Measurements from ENCODE around the gene TGIF2. TPM values are rescaled to one million over a fixed set of nuclear protein-coding genes. Genes with fewer than 3 reads are reported as not detected.

Gene TGIF2
- total and polyA plus RNA-seq, 2 of the 13 experiments (the other 11 are each of a cell fraction or from before 2014, with no cell fraction given) = 41.3 to 53.9 TPM

DNA sequence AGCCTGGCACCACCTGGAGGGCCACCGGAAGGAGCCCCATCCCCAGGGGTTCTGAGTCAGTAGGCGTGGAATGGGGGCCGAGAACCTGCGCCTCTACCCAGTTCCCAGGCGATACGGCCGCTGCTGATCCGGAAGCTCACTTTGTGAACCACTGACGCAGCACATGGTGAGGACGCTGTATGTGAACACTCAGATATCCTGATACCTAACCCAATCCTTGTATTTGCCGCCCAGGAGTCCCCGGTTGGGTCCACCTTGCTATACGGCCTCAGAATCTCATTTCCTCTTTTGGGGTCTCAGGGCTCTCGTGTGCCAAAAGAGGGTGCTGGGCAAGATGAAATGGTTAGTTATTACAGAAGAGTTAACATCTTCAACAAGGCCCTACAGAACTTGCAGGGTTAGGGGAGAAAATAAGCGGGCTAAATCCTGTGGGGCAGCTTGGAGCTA lies 31.6 kb downstream of the TGIF2 start (continued):
- TF ChIP-seq, protein P1, sequence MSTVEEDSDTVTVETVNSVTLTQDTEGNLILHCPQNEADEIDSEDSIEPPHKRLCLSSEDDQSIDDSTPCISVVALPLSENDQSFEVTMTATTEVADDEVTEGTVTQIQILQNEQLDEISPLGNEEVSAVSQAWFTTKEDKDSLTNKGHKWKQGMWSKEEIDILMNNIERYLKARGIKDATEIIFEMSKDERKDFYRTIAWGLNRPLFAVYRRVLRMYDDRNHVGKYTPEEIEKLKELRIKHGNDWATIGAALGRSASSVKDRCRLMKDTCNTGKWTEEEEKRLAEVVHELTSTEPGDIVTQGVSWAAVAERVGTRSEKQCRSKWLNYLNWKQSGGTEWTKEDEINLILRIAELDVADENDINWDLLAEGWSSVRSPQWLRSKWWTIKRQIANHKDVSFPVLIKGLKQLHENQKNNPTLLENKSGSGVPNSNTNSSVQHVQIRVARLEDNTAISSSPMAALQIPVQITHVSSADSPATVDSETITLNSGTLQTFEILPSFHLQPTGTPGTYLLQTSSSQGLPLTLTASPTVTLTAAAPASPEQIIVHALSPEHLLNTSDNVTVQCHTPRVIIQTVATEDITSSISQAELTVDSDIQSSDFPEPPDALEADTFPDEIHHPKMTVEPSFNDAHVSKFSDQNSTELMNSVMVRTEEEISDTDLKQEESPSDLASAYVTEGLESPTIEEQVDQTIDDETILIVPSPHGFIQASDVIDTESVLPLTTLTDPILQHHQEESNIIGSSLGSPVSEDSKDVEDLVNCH (CRISPR knock-in tag; IDR thresholded peaks at IDR 0.05) = 0 out of 2 replicates have a peak, but pooled peaks have one; percentile 58
- TF ChIP-seq ZNF543 (CRISPR knock-in tag; IDR thresholded peaks at IDR 0.05) = peak; percentile 80; the same call in 1 of the 2 replicates
- no peak for TF ChIP-seq TBX3 (IDR thresholded peaks at IDR 0.05; ENCODE audit: borderline replicate concordance)
- no peak for TF ChIP-seq U2AF1 (optimal IDR thresholded peaks at IDR 0.05; ENCODE audit: low read depth, low read length)
- no peak for TF ChIP-seq ZNF33B (CRISPR knock-in tag; IDR thresholded peaks at IDR 0.05)
- no peak for TF ChIP-seq ZNF850 (CRISPR knock-in tag; conservative IDR thresholded peaks at IDR 0.05)
- TF ChIP-seq, protein P2, sequence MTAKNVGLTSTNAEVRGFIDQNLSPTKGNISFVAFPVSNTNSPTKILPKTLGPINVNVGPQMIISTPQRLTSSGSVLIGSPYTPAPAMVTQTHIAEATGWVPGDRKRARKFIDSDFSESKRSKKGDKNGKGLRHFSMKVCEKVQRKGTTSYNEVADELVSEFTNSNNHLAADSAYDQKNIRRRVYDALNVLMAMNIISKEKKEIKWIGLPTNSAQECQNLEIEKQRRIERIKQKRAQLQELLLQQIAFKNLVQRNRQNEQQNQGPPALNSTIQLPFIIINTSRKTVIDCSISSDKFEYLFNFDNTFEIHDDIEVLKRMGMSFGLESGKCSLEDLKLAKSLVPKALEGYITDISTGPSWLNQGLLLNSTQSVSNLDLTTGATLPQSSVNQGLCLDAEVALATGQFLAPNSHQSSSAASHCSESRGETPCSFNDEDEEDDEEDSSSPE (CRISPR knock-in tag; IDR thresholded peaks at IDR 0.05) = no peak
- TF ChIP-seq ZNF383 (CRISPR knock-in tag; IDR thresholded peaks at IDR 0.05; ENCODE audit: borderline replicate concordance) = 0 out of 2 replicates have a peak, but pooled peaks have one; percentile 33
- TF ChIP-seq, protein P3, sequence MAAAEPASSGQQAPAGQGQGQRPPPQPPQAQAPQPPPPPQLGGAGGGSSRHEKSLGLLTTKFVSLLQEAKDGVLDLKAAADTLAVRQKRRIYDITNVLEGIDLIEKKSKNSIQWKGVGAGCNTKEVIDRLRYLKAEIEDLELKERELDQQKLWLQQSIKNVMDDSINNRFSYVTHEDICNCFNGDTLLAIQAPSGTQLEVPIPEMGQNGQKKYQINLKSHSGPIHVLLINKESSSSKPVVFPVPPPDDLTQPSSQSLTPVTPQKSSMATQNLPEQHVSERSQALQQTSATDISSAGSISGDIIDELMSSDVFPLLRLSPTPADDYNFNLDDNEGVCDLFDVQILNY (CRISPR knock-in tag; conservative IDR thresholded peaks at IDR 0.05) = 0 out of 2 replicates have a peak, but pooled peaks have one; percentile 18
- no peak for TF ChIP-seq RBAK (CRISPR knock-in tag; IDR thresholded peaks at IDR 0.05)
- TF ChIP-seq ZNF253 (CRISPR knock-in tag; IDR thresholded peaks at IDR 0.05; ENCODE audit: borderline replicate concordance) = 0 out of 2 replicates have a peak, but pooled peaks have one; percentile 72
- TF ChIP-seq ZNF83 (CRISPR knock-in tag; IDR thresholded peaks at IDR 0.05; ENCODE audit: borderline replicate concordance) = 0 out of 2 replicates have a peak, but pooled peaks have one; percentile 0
- TF ChIP-seq IRF2 (CRISPR knock-in tag; IDR thresholded peaks at IDR 0.05) = no peak
- TF ChIP-seq, protein P4, sequence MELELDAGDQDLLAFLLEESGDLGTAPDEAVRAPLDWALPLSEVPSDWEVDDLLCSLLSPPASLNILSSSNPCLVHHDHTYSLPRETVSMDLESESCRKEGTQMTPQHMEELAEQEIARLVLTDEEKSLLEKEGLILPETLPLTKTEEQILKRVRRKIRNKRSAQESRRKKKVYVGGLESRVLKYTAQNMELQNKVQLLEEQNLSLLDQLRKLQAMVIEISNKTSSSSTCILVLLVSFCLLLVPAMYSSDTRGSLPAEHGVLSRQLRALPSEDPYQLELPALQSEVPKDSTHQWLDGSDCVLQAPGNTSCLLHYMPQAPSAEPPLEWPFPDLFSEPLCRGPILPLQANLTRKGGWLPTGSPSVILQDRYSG (CRISPR knock-in tag; IDR thresholded peaks at IDR 0.05) = no peak
- TF ChIP-seq SIX1 (CRISPR knock-in tag; IDR thresholded peaks at IDR 0.05; ENCODE audit: borderline replicate concordance) = 0 out of 2 replicates have a peak, but pooled peaks have one; percentile 5
- TF ChIP-seq SRSF1 (optimal IDR thresholded peaks at IDR 0.05; ENCODE audit: low read depth, low read length) = peak; percentile 9
- TF ChIP-seq U2AF2 (IDR thresholded peaks at IDR 0.05; ENCODE audit: low read depth, low read length) = 0 out of 2 replicates have a peak, but pooled peaks have one; percentile 38
- no peak for TF ChIP-seq STAT5B (CRISPR knock-in tag; IDR thresholded peaks at IDR 0.05)
- TF ChIP-seq EEA1 (CRISPR knock-in tag; IDR thresholded peaks at IDR 0.05; ENCODE audit: borderline replicate concordance) = 0 out of 2 replicates have a peak, but pooled peaks have one; percentile 18
- no peak for TF ChIP-seq ISL2 (CRISPR knock-in tag; IDR thresholded peaks at IDR 0.05)
- no peak for TF ChIP-seq NPAS2 (CRISPR knock-in tag; IDR thresholded peaks at IDR 0.05; ENCODE audit: borderline replicate concordance)
- TF ChIP-seq RELA (CRISPR knock-in tag; IDR thresholded peaks at IDR 0.05) = no peak
- TF ChIP-seq AGO2 (optimal IDR thresholded peaks at IDR 0.05; ENCODE audit: low read depth, low read length) = no peak
- TF ChIP-seq, protein P5, sequence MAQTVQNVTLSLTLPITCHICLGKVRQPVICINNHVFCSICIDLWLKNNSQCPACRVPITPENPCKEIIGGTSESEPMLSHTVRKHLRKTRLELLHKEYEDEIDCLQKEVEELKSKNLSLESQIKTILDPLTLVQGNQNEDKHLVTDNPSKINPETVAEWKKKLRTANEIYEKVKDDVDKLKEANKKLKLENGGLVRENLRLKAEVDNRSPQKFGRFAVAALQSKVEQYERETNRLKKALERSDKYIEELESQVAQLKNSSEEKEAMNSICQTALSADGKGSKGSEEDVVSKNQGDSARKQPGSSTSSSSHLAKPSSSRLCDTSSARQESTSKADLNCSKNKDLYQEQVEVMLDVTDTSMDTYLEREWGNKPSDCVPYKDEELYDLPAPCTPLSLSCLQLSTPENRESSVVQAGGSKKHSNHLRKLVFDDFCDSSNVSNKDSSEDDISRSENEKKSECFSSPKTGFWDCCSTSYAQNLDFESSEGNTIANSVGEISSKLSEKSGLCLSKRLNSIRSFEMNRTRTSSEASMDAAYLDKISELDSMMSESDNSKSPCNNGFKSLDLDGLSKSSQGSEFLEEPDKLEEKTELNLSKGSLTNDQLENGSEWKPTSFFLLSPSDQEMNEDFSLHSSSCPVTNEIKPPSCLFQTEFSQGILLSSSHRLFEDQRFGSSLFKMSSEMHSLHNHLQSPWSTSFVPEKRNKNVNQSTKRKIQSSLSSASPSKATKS (CRISPR knock-in tag; IDR thresholded peaks at IDR 0.05) = no peak
